ENCODE data around the gene C20orf204. TPM values are rescaled to one million over a fixed set of nuclear protein-coding genes. Genes with fewer than 3 reads are reported as not detected.

The C20orf204 gene
- total and polyA plus RNA-seq, 2 of the 4 experiments (the other 2 are of a cell fraction), result 0.09 to 0.18 TPM

DNA sequence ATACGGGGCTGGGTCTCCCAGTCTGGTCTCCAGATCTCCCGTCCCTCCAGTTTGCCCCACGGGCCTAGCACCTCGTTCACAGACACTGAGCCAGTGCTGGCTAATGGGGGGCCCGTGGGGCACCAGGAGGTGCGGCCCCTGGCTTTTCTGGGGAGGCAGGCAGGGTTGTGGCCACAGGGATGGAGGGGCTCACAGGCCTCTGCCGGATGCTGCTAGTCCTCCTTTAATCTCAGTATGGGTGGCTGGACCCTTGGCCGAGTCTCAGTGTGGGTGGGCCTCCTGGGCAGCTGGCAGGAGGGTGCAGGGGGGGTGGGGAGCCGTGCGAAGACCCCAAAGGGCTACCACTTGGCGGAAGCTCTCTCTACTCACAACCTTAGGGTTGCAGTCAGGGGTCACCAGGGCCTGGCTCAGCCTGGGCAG is 15.1 kb downstream of the C20orf204 start:
- no peak overlapping the region for H3K18ac ChIP-seq (ENCODE audit: low read depth, low read length)
- H3K79me1 ChIP-seq (ENCODE audit: low read depth in 1 of 2, low read length in 2 of 2), result no peaks in the 10 kb centered on the region
- no peak overlapping the region for H3K27ac ChIP-seq (ENCODE audit: insufficient read depth, low read length)
- no peaks in the 10 kb centered on the region for H3K9me3 ChIP-seq (ENCODE audit: control insufficient read depth, insufficient read depth, low read length)
- no peak overlapping the region for H3K9ac ChIP-seq (ENCODE audit: low read depth, low read length)
- H3K4me1 ChIP-seq (ENCODE audit: control insufficient read depth, insufficient read depth, low read length), result no peaks in the 10 kb centered on the region; the same call in 1 of the 2 replicates
- ATAC-seq (ENCODE audit: low read depth) (no peak), DNase-seq (no peak)
- POLR2A ChIA-PET (ENCODE audit: unreplicated experiment), result no interaction called here
- H2BK20ac ChIP-seq (ENCODE audit: low read depth, low read length), result no peak overlapping the region
- no TSS peak for BruUV-seq (replicated peaks)
- H3K36me3 ChIP-seq (ENCODE audit: control insufficient read depth, insufficient read depth, low read length), result no peaks in the 10 kb centered on the region
- H4K8ac ChIP-seq (ENCODE audit: low read depth in 2 of 2, low read length in 2 of 2), result no peak overlapping the region
- no peak overlapping the region for H2AK5ac ChIP-seq (ENCODE audit: low read depth, low read length)
- no peak overlapping the region for H3K4me2 ChIP-seq (ENCODE audit: low read depth, low read length)
- no peak overlapping the region for H2BK120ac ChIP-seq (ENCODE audit: low read depth, low read length)
- no peaks in the 10 kb centered on the region for H4K20me1 ChIP-seq (ENCODE audit: insufficient read depth, low read length)
- H3K4me3 ChIP-seq (ENCODE audit: insufficient read depth, low read depth, low read length), result no peak overlapping the region
- no peak overlapping the region for H3K4ac ChIP-seq (ENCODE audit: low read depth, low read length)
- CTCF ChIA-PET, result no interaction called here
- 52% methylated on average over 2 of the region's 11 CpGs; no CpG with 5 or more reads in 1 of the 2 experiments for WGBS, 2 experiments (ENCODE audit: extremely low coverage in 2 of 2, insufficient read length in 1 of 2)
- H4K5ac ChIP-seq (ENCODE audit: low read depth, low read length), result no peak overlapping the region
- H2BK15ac ChIP-seq (ENCODE audit: low read depth, low read length), result no peak overlapping the region
- peak overlapping the region; percentile 42 for H2AK9ac ChIP-seq (replicated peaks; ENCODE audit: low read depth, low read length, poor library complexity)
- no peak overlapping the region for H4K91ac ChIP-seq (ENCODE audit: insufficient read depth, low read depth, low read length)
- H2BK5ac ChIP-seq (ENCODE audit: low read depth, low read length, poor library complexity, severe bottlenecking), result no peak overlapping the region
- no peak overlapping the region for H3K14ac ChIP-seq (replicated peaks; ENCODE audit: low read depth, low read length)
- intact Hi-C loops (cut with micrococcal nuclease) (no loop called here), in situ Hi-C loops (cut with MboI; ENCODE audit: low sequenced_read_pairs) (no loop called here), dilution Hi-C loops (cut with HindIII; ENCODE audit: low sequenced_read_pairs, unreplicated experiment) (no loop called here)
- no peak overlapping the region for H3K23ac ChIP-seq (ENCODE audit: low read depth, low read length)
- H3K9me1 ChIP-seq (ENCODE audit: insufficient read depth, low read length), result no peaks in the 10 kb centered on the region
- H2AFZ ChIP-seq (replicated peaks; ENCODE audit: low read length, poor library complexity), result no peak overlapping the region
- no peak overlapping the region for H3K56ac ChIP-seq (ENCODE audit: extremely low read depth, insufficient read depth, low read length)
- TF ChIP-seq MXI1 (IDR thresholded peaks at IDR 0.05; ENCODE audit: borderline replicate concordance, low read depth, low read length) (no peak), POLR2A (IDR thresholded peaks at IDR 0.05; ENCODE audit: low read depth, low read length) (no peak), RFX5 (IDR thresholded peaks at IDR 0.05; ENCODE audit: low read depth, low read length) (no peak), MAZ (IDR thresholded peaks at IDR 0.05; ENCODE audit: borderline replicate concordance, low read depth, low read length) (no peak), BHLHE40 (IDR thresholded peaks at IDR 0.05; ENCODE audit: low read depth, low read length) (no peak), RAD21 (IDR thresholded peaks at IDR 0.05; ENCODE audit: low read length) (no peak), SMC3 (IDR thresholded peaks at IDR 0.05; ENCODE audit: low read depth, low read length) (no peak), FOS (IDR thresholded peaks at IDR 0.05; ENCODE audit: low read depth, low read length) (no peak), NFE2L2 (IDR thresholded peaks at IDR 0.05; ENCODE audit: low read depth, low read length) (no peak), CHD1 (IDR thresholded peaks at IDR 0.05; ENCODE audit: low read depth, low read length) (no peak), CEBPB (IDR thresholded peaks at IDR 0.05; ENCODE audit: low read depth, low read length) (no peak), MAFK (IDR thresholded peaks at IDR 0.05; ENCODE audit: low read depth, low read length) (no peak), RCOR1 (IDR thresholded peaks at IDR 0.05; ENCODE audit: insufficient replicate concordance, low read length) (no peak)
- TF ChIP-seq, protein P1, sequence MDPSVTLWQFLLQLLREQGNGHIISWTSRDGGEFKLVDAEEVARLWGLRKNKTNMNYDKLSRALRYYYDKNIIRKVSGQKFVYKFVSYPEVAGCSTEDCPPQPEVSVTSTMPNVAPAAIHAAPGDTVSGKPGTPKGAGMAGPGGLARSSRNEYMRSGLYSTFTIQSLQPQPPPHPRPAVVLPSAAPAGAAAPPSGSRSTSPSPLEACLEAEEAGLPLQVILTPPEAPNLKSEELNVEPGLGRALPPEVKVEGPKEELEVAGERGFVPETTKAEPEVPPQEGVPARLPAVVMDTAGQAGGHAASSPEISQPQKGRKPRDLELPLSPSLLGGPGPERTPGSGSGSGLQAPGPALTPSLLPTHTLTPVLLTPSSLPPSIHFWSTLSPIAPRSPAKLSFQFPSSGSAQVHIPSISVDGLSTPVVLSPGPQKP (IDR thresholded peaks at IDR 0.05; ENCODE audit: borderline replicate concordance, low read depth, low read length), result no peak
- TF ChIP-seq, protein P2, sequence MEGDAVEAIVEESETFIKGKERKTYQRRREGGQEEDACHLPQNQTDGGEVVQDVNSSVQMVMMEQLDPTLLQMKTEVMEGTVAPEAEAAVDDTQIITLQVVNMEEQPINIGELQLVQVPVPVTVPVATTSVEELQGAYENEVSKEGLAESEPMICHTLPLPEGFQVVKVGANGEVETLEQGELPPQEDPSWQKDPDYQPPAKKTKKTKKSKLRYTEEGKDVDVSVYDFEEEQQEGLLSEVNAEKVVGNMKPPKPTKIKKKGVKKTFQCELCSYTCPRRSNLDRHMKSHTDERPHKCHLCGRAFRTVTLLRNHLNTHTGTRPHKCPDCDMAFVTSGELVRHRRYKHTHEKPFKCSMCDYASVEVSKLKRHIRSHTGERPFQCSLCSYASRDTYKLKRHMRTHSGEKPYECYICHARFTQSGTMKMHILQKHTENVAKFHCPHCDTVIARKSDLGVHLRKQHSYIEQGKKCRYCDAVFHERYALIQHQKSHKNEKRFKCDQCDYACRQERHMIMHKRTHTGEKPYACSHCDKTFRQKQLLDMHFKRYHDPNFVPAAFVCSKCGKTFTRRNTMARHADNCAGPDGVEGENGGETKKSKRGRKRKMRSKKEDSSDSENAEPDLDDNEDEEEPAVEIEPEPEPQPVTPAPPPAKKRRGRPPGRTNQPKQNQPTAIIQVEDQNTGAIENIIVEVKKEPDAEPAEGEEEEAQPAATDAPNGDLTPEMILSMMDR (conservative IDR thresholded peaks at IDR 0.05; ENCODE audit: low read depth, low read length), result no peak
- TF ChIP-seq, protein P3, sequence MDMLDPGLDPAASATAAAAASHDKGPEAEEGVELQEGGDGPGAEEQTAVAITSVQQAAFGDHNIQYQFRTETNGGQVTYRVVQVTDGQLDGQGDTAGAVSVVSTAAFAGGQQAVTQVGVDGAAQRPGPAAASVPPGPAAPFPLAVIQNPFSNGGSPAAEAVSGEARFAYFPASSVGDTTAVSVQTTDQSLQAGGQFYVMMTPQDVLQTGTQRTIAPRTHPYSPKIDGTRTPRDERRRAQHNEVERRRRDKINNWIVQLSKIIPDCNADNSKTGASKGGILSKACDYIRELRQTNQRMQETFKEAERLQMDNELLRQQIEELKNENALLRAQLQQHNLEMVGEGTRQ (IDR thresholded peaks at IDR 0.05; ENCODE audit: low read depth, low read length), result no peak
- H3K27me3 ChIP-seq (ENCODE audit: control insufficient read depth, insufficient read depth, low read length), result peaks cover 57% of the 10 kb centered on the region

Data from IMR-90 (cell line).